Gastrocnemius medialis (tissue), 4 donors: Measurements from ENCODE around the gene APBB3. TPM values are rescaled to one million over a fixed set of nuclear protein-coding genes. Genes with fewer than 3 reads are reported as not detected.
A peak's percentile ranks its signal among the peaks of the same experiment; 100 is the strongest.

Source experiments
- ATAC-seq, 2 donors: fragments of 150-250 bp; one replicate each; pipeline ENCODE4 v1.9.1; 2016
- DNase-seq, 2 donors: peaks; one replicate each; pipeline ENCODE4 v3.0.0-alpha.2; 2019
- H3K27ac ChIP-seq, 4 donors: fragments of 200-600 bp; sonication (generic); 1 replicate in 1 of 4; 2 replicates in 3 of 4; pipeline ENCODE4 v1.5.1; 2016 to 2018; ENCODE audit warnings: mild to moderate bottlenecking in 2 of 4, moderate library complexity in 1 of 4
- H3K27me3 ChIP-seq, 3 donors: fragments of 200-600 bp; sonication (generic) in 2 of 3; 1 replicate in 1 of 3; 2 replicates in 2 of 3; pipeline versions ENCODE4 v1.5.1 to v1.6.0; 2016 to 2019; ENCODE audit warnings: mild to moderate bottlenecking in 1 of 3, moderate library complexity in 1 of 3
- H3K36me3 ChIP-seq, 2 donors: fragments of 200-600 bp; sonication (generic) in 1 of 2; one replicate each; pipeline ENCODE4 v1.5.1; 2017 to 2018
- H3K4me1 ChIP-seq, 2 donors: fragments of 200-600 bp; sonication (generic) in 1 of 2; one replicate each; pipeline ENCODE4 v1.5.1; 2016 to 2017; ENCODE audit warnings: mild to moderate bottlenecking in 2 of 2
- H3K4me3 ChIP-seq, 4 donors: fragments of 200-600 bp; sonication (generic) in 3 of 4; 1 replicate in 1 of 4; 2 replicates in 3 of 4; pipeline ENCODE4 v1.5.1; 2016 to 2019; ENCODE audit warnings: mild to moderate bottlenecking in 2 of 4
- H3K9me3 ChIP-seq, 3 donors: fragments of 200-600 bp; sonication (generic) in 2 of 3; 1 replicate in 1 of 3; 2 replicates in 2 of 3; pipeline ENCODE4 v1.5.1; 2016 to 2019
- CTCF ChIP-seq, 5 experiments: fragments of 450-650 bp in 3 of 5; fragments of 200-600 bp in 2 of 5; sonication (generic) in 2 of 5; IDR thresholded peaks in 4 of 5; conservative IDR thresholded peaks in 1 of 5; 1 replicate in 4 of 5; 2 replicates in 1 of 5; pipeline ENCODE4 v1.5.1; 2016 to 2019; ENCODE audit warnings: antibody characterized with exemption in 5 of 5, mild to moderate bottlenecking in 3 of 5, moderate library complexity in 3 of 5
- POLR2A ChIP-seq, 2 donors: fragments of 450-650 bp; IDR thresholded peaks; one replicate each; pipeline ENCODE4 v1.6.1; 2017; ENCODE audit warnings: antibody characterized with exemption in 2 of 2, mild to moderate bottlenecking in 2 of 2, moderate library complexity in 2 of 2
- in situ Hi-C, 4 donors: fragments of 200-750 bp; cut with MboI; loops; one replicate each; pipeline versions ENCODE4 v1.15.0 to v1.8.0; 2017; ENCODE audit warnings: low sequenced_read_pairs in 4 of 4
- intact Hi-C: fragments of 100-400 bp; cut with DNase I; formaldehyde crosslinking; loops from one replicate; pipeline ENCODE4 v1.15.1; 2023; ENCODE audit warnings: low total_unique reads
- total RNA-seq, 4 donors: library from RNA; depleted of rRNA; stranded (reverse); fragments of >200 nt; gene quantifications; one replicate each; pipeline versions ENCODE4 v1.1.0 to v1.2.3, GENCODE V29; 2016

APBB3 gene
- total RNA-seq, 4 donors from 2014 or later, result 4.1 to 12.5 (median 9.0) TPM

- intact Hi-C loops, result loop anchor here (10.0 kb wide), 1 partner anchor 312 kb away; no protein-coding TSS in a partner anchor
- peaks cover 37 to 39% of the 10 kb centered on the region in 2 donors for H3K4me1 ChIP-seq
- no peaks in the 10 kb centered on the region for H3K9me3 ChIP-seq
- H3K27me3 ChIP-seq, result no peaks in the 10 kb centered on the region
- H3K27ac ChIP-seq, result peak within 1 kb of the TSS; percentile 88 to 97 (median 92)
- peak within 1 kb of the TSS; percentile 54 to 99 (median 80) for H3K4me3 ChIP-seq
- peak; percentile 88 to 90 for ATAC-seq
- in situ Hi-C loops, result loop anchor here in 1 of 4 donors (25.0 kb wide), 1 partner anchor 320 kb away; no protein-coding TSS in a partner anchor
- TF ChIP-seq CTCF (IDR thresholded peaks at IDR 0.05 in 4 of 5, conservative IDR thresholded peaks at IDR 0.05 in 1 of 5) (no peak), POLR2A (IDR thresholded peaks at IDR 0.05) (peak; percentile 94 to 97)
- DNase-seq, result peak; percentile 83 to 87
- peaks cover 0 to 11% of the 10 kb centered on the region in 2 donors for H3K36me3 ChIP-seq
Measured at GRCh38 chr5:140557136-140557805, 7.1 kb downstream of the APBB3 start, which contains the start of gene SRA1. Gene SRA1, minus strand, starts transcription at chr5:140557473. Its CDS starts 21 bp downstream, at chr5:140557452.

- Histone ChIP-seq H3K9me3 (no peaks in the 10 kb centered on the region), H3K36me3 (peaks cover 0 to 11% of the 10 kb centered on the region in 2 donors), H3K27ac (peak overlapping the region; percentile 88 to 97 (median 92)), H3K4me3 (peak overlapping the region; percentile 54 to 99 (median 80)), H3K4me1 (peaks cover 33% of the 10 kb centered on the region in 2 donors), H3K27me3 (no peaks in the 10 kb centered on the region)
- DNase-seq (no peak), ATAC-seq (no peak)
- TF ChIP-seq POLR2A (IDR thresholded peaks at IDR 0.05) (no peak), CTCF (IDR thresholded peaks at IDR 0.05 in 4 of 5, conservative IDR thresholded peaks at IDR 0.05 in 1 of 5) (no peak)
- in situ Hi-C loops (loop anchor here in 1 of 4 donors (25.0 kb wide), 1 partner anchor 319 kb away; no protein-coding TSS in a partner anchor), intact Hi-C loops (loop anchor here (10.0 kb wide), 1 partner anchor 312 kb away; no protein-coding TSS in a partner anchor)
Measured at GRCh38 chr5:140556438-140556837, 8.0 kb downstream of the APBB3 start.

- peak overlapping the region; percentile 54 to 99 (median 80) for H3K4me3 ChIP-seq
- peaks cover 0 to 14% of the 10 kb centered on the region in 2 donors for H3K36me3 ChIP-seq
- no peaks in the 10 kb centered on the region for H3K27me3 ChIP-seq
- no peak for DNase-seq
- intact Hi-C loops (loop anchor here (10.0 kb wide), 1 partner anchor 311 kb away; no protein-coding TSS in a partner anchor), in situ Hi-C loops (loop anchor here in 1 of 4 donors (25.0 kb wide), 1 partner anchor 319 kb away; no protein-coding TSS in a partner anchor)
- TF ChIP-seq CTCF (IDR thresholded peaks at IDR 0.05 in 4 of 5, conservative IDR thresholded peaks at IDR 0.05 in 1 of 5) (no peak), POLR2A (IDR thresholded peaks at IDR 0.05) (no peak)
- H3K27ac ChIP-seq, result peak overlapping the region; percentile 88 to 97 (median 92)
- no peak for ATAC-seq
- peaks cover 37 to 39% of the 10 kb centered on the region in 2 donors for H3K4me1 ChIP-seq
- H3K9me3 ChIP-seq, result no peaks in the 10 kb centered on the region
Measured at GRCh38 chr5:140555747-140556312, 8.6 kb downstream of the APBB3 start.

- intact Hi-C loops, result loop anchor here (10.0 kb wide), 1 partner anchor 310 kb away; no protein-coding TSS in a partner anchor
- no peak for DNase-seq
- ATAC-seq, result no peak
- TF ChIP-seq CTCF (IDR thresholded peaks at IDR 0.05 in 4 of 5, conservative IDR thresholded peaks at IDR 0.05 in 1 of 5) (no peak), POLR2A (IDR thresholded peaks at IDR 0.05) (no peak)
- H3K4me1 ChIP-seq, result peaks cover 51 to 52% of the 10 kb centered on the region in 2 donors
- no peaks in the 10 kb centered on the region for H3K27me3 ChIP-seq
- in situ Hi-C loops, result loop anchor here in 1 of 4 donors (25.0 kb wide), 1 partner anchor 317 kb away; no protein-coding TSS in a partner anchor
- peaks cover 0 to 26% of the 10 kb centered on the region in 2 donors for H3K36me3 ChIP-seq
- H3K4me3 ChIP-seq, result no peak overlapping the region
- H3K27ac ChIP-seq, result peak overlapping the region; percentile 88 to 97 (median 92)
- H3K9me3 ChIP-seq, result no peaks in the 10 kb centered on the region
Measured at GRCh38 chr5:140554454-140554853, 9.9 kb downstream of the APBB3 start.
